ENCODE results near the gene CCDC27. TPM values are rescaled to one million over a fixed set of nuclear protein-coding genes. Genes with fewer than 3 reads are reported as not detected.

Gene CCDC27
- total and polyA plus RNA-seq, 2 donors (not counting 1 experiment from before 2014, with no cell fraction given) = not detected

- Mint-ChIP-seq H3K27ac (no peak overlapping the region), H3K27me3 (no peaks in the 10 kb centered on the region), H3K4me3 (no peak overlapping the region), H3K4me1 (peaks cover 13% of the 10 kb centered on the region), H3K9me3 (ENCODE audit: insufficient read depth) (no peaks in the 10 kb centered on the region)
- no peak for TF ChIP-seq EZH2 (IDR thresholded peaks at IDR 0.05; ENCODE audit: borderline replicate concordance, insufficient read depth, low read depth, low read length, poor library complexity, severe bottlenecking)
- TF ChIP-seq CTCF (IDR thresholded peaks at IDR 0.05) = no peak
- Histone ChIP-seq H3K4me3 (ENCODE audit: control extremely low read depth in 1 of 5, extremely low read depth in 1 of 5, insufficient read depth in 1 of 5, low read depth in 2 of 5, low read length in 4 of 5) (no peak overlapping the region), H3K9me3 (ENCODE audit: control extremely low read depth in 1 of 3, control insufficient read depth in 2 of 3, insufficient read depth in 1 of 3, low read length in 2 of 3) (no peaks in the 10 kb centered on the region), H3K79me2 (ENCODE audit: control insufficient read depth, insufficient read depth, low read length) (no peaks in the 10 kb centered on the region), H2AFZ (ENCODE audit: insufficient read depth, low read depth, low read length, poor library complexity, severe bottlenecking) (no peak overlapping the region), H3K4me2 (replicated peaks; ENCODE audit: low read depth, low read length, poor library complexity, severe bottlenecking) (no peak overlapping the region), H3K27me3 (replicated peaks in 1 of 4; ENCODE audit: control extremely low read depth in 1 of 4, control insufficient read depth in 3 of 4, insufficient read depth in 4 of 4, low read length in 3 of 4) (no peaks in the 10 kb centered on the region), H3K9ac (ENCODE audit: low read length) (no peak overlapping the region), H3K4me1 (ENCODE audit: control insufficient read depth in 2 of 2, insufficient read depth in 2 of 2, low read length in 2 of 2) (peaks cover 7 to 13% of the 10 kb centered on the region in 2 donors), H3K36me3 (replicated peaks in 1 of 2; ENCODE audit: control extremely low read depth in 1 of 2, control insufficient read depth in 1 of 2, extremely low read depth in 1 of 2, insufficient read depth in 2 of 2, low read length in 1 of 2) (peaks cover 0 to 33% of the 10 kb centered on the region in 2 experiments), H4K20me1 (ENCODE audit: control insufficient read depth, insufficient read depth, low read length, poor library complexity, severe bottlenecking) (no peaks in the 10 kb centered on the region), H3K27ac (ENCODE audit: low read length in 2 of 2) (no peak overlapping the region)
- intact Hi-C loops (cut with micrococcal nuclease) = no loop called here
- no peak for DNase-seq
- no peak for ATAC-seq (ENCODE audit: low read depth)
- ChIA-PET CTCF (no interaction called here), POLR2A (no interaction called here)
- 95% methylated on average over 12 of the region's 14 CpGs for WGBS (ENCODE audit: insufficient coverage)
Measured at GRCh38 chr1:3778590-3779264, 26.5 kb downstream of the CCDC27 start.

DNA sequence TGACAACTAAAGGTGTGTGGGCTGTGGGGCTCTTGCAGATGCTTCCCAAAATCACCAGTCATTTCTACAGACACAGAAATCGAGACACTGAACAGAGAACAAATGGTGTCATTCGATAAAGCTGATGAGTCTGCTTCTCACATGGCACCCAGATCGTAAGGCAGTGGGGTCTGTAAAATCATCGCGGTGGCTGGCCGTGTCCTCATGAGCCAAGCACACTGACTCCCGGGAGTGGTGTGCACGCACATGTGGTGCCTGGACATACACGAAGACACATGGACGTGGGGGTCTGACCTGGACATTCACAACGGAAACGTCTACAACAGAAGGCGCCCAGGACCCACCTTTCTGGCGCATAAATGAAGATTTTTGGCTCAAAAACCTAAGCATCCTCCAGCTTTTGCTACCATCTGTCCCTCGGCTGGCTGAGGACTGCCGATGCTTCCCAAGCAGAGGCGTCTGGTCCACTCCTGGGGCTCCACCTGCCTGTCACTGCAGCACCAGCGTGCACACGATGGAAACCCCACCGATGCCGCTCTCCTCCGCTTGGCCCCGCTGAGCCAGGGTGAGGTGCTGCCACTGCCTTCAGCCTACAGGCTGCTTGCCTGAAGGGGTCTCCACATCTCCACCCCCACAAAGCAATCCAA lies 27.1 kb downstream of the CCDC27 start:
- TF ChIP-seq EZH2 (IDR thresholded peaks at IDR 0.05; ENCODE audit: borderline replicate concordance, insufficient read depth, low read depth, low read length, poor library complexity, severe bottlenecking) = no peak
- TF ChIP-seq CTCF (IDR thresholded peaks at IDR 0.05) = no peak
- WGBS (ENCODE audit: insufficient coverage) = 95% methylated on average over 23 of the region's 23 CpGs
- Histone ChIP-seq H3K27ac (ENCODE audit: low read length in 2 of 2) (no peak overlapping the region), H3K36me3 (replicated peaks in 1 of 2; ENCODE audit: control extremely low read depth in 1 of 2, control insufficient read depth in 1 of 2, extremely low read depth in 1 of 2, insufficient read depth in 2 of 2, low read length in 1 of 2) (peaks cover 0 to 37% of the 10 kb centered on the region in 2 experiments), H3K4me3 (ENCODE audit: control extremely low read depth in 1 of 5, extremely low read depth in 1 of 5, insufficient read depth in 1 of 5, low read depth in 2 of 5, low read length in 4 of 5) (no peak overlapping the region), H3K79me2 (ENCODE audit: control insufficient read depth, insufficient read depth, low read length) (no peaks in the 10 kb centered on the region), H3K9ac (ENCODE audit: low read length) (no peak overlapping the region), H4K20me1 (ENCODE audit: control insufficient read depth, insufficient read depth, low read length, poor library complexity, severe bottlenecking) (no peaks in the 10 kb centered on the region), H3K27me3 (replicated peaks in 1 of 4; ENCODE audit: control extremely low read depth in 1 of 4, control insufficient read depth in 3 of 4, insufficient read depth in 4 of 4, low read length in 3 of 4) (no peaks in the 10 kb centered on the region), H3K4me2 (replicated peaks; ENCODE audit: low read depth, low read length, poor library complexity, severe bottlenecking) (no peak overlapping the region), H3K9me3 (ENCODE audit: control extremely low read depth in 1 of 3, control insufficient read depth in 2 of 3, insufficient read depth in 1 of 3, low read length in 2 of 3) (no peaks in the 10 kb centered on the region), H2AFZ (ENCODE audit: insufficient read depth, low read depth, low read length, poor library complexity, severe bottlenecking) (no peak overlapping the region), H3K4me1 (ENCODE audit: control insufficient read depth in 2 of 2, insufficient read depth in 2 of 2, low read length in 2 of 2) (peaks cover 7 to 13% of the 10 kb centered on the region in 2 donors)
- ChIA-PET POLR2A (no interaction called here), CTCF (no interaction called here)
- DNase-seq = no peak
- no peaks in the 10 kb centered on the region for H3K27me3 Mint-ChIP-seq
- no peak overlapping the region for H3K27ac Mint-ChIP-seq
- intact Hi-C loops (cut with micrococcal nuclease) = no loop called here
- peaks cover 13% of the 10 kb centered on the region for H3K4me1 Mint-ChIP-seq
- no peak for ATAC-seq (ENCODE audit: low read depth)
- no peak overlapping the region for H3K4me3 Mint-ChIP-seq
- no peaks in the 10 kb centered on the region for H3K9me3 Mint-ChIP-seq (ENCODE audit: insufficient read depth)
